Measurements from ENCODE around the gene DISC1. TPM values are rescaled to one million over a fixed set of nuclear protein-coding genes. Genes with fewer than 3 reads are reported as not detected.

Gene DISC1
- total RNA-seq, 1 donor from 2014 or later: 3.5 TPM

DNA sequence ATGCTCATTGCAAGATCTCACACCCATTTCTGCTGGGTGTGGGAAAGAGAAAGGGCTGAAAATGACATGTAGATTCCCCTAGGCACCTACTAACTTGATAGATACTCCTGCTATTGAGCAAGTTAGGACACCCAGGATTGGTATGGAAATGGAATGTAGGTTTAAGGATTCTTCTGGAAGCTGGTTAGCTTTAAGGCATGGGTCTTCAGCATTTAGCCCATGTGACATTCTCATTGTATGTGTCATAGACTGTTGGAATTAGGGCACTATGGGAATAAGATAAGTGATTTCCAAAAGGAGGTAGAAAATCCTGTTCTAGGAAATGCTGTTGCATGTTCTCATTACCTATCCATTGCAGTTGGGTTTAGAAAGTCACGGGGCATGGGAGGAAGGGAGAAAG lies 76.2 kb downstream of the DISC1 start:
- Histone ChIP-seq H3K27me3 (ENCODE audit: low read depth) (no peaks in the 10 kb centered on the region), H3K27ac (replicated peaks) (no peak overlapping the region), H3K36me3 (no peaks in the 10 kb centered on the region), H3K4me3 (no peak overlapping the region), H3K9me3 (replicated peaks) (no peaks in the 10 kb centered on the region), H3K4me1 (peaks cover 13% of the 10 kb centered on the region)
- TF ChIP-seq, protein P1, sequence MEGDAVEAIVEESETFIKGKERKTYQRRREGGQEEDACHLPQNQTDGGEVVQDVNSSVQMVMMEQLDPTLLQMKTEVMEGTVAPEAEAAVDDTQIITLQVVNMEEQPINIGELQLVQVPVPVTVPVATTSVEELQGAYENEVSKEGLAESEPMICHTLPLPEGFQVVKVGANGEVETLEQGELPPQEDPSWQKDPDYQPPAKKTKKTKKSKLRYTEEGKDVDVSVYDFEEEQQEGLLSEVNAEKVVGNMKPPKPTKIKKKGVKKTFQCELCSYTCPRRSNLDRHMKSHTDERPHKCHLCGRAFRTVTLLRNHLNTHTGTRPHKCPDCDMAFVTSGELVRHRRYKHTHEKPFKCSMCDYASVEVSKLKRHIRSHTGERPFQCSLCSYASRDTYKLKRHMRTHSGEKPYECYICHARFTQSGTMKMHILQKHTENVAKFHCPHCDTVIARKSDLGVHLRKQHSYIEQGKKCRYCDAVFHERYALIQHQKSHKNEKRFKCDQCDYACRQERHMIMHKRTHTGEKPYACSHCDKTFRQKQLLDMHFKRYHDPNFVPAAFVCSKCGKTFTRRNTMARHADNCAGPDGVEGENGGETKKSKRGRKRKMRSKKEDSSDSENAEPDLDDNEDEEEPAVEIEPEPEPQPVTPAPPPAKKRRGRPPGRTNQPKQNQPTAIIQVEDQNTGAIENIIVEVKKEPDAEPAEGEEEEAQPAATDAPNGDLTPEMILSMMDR (IDR thresholded peaks at IDR 0.05; ENCODE audit: borderline replicate concordance): no peak
- intact Hi-C loops (cut with micrococcal nuclease): no loop called here
- no peak for DNase-seq

DNA sequence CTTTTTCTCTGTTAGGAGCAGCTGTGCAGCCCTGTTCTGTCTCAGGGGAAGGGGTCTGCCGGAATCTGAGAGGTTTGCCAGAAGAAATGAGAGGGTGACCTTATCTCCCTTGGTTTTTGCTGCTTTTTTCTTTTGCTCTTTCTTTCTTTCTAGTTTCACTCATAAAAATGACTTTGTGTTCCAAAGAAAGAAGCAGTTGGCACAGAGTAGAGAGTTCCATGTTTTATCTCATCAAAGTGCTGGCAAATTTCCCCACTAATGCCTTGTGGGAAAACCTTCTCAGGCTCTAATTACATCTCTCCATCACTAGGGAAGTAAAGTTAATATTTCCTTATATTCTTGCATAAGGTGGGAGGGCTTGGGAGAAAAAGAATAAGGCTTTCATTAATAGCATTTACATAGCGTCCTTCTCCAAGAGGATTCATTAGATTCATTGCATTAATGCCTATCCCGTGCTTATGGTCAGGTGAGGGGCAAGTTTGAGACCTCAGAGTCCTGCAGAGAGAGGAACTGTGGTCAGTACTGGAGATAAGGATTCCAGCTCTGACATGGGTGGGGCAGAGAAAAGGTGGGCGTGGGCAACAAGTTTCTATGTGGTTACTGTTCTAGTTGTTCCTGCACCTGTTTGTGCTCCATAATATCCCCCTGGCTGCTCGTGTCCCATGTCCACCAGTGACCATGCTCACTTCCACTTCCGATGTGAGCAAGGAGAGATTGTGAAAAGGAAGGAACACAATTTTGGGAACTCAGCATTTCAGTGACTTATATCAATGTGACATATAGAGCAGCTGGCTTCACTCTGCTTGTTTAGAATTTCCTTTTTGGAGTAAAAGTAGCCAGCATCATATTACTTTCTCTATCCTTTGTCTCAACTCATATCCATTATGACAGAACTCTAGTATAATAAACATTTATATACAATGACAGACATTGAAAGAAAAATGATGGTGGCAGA lies 79.5 kb downstream of the DISC1 start:
- Histone ChIP-seq H3K27ac (replicated peaks) (no peak overlapping the region), H3K9me3 (replicated peaks) (no peaks in the 10 kb centered on the region), H3K27me3 (ENCODE audit: low read depth) (no peaks in the 10 kb centered on the region), H3K4me3 (no peak overlapping the region), H3K36me3 (no peaks in the 10 kb centered on the region), H3K4me1 (peaks cover 22% of the 10 kb centered on the region)
- TF ChIP-seq, protein P1 (IDR thresholded peaks at IDR 0.05; ENCODE audit: borderline replicate concordance): no peak
- intact Hi-C loops (cut with micrococcal nuclease): no loop called here
- no peak for DNase-seq

DNA sequence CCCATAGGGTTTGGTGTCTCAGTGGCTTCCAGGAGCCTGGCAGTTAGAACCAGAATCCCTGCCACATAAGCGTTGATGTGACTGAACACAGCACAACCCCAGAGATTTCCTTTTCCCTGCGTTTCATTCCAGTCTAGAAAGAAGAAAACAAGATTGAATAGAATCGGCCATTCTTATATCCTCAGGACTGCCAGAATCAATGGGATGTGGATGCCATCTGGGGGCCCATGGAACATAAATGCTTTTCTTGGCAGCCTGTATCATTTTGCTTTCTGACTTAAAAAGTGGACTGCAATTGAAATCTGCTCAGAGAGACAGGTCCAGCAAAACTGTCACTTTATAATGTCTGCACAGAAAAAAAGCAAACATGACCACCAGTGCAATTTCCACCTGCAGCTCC lies 80.3 kb downstream of the DISC1 start:
- Histone ChIP-seq H3K9me3 (replicated peaks) (no peaks in the 10 kb centered on the region), H3K27me3 (ENCODE audit: low read depth) (no peaks in the 10 kb centered on the region), H3K4me3 (no peak overlapping the region), H3K4me1 (peaks cover 22% of the 10 kb centered on the region), H3K36me3 (no peaks in the 10 kb centered on the region), H3K27ac (replicated peaks) (no peak overlapping the region)
- TF ChIP-seq, protein P1 (IDR thresholded peaks at IDR 0.05; ENCODE audit: borderline replicate concordance): no peak
- intact Hi-C loops (cut with micrococcal nuclease): no loop called here
- no peak for DNase-seq

DNA sequence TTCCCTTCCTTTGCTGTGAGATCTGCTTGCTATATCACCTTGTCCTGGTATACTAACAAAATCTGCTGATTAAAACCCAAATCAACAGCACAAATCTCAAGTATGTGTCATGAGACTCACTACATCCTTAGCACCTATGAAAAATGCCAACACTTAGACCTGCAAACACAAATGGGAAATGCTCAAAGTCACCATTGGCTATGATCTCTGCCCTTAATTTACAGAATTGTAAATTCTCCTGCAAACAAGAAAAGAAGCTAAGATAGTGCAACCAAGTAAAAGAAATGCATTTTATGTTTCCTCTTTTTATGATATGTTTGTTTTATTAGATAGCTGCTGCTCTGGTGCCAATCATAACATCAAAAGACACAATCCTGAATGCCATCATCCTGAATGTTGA lies 80.8 kb downstream of the DISC1 start:
- Histone ChIP-seq H3K27ac (replicated peaks) (no peak overlapping the region), H3K27me3 (ENCODE audit: low read depth) (no peaks in the 10 kb centered on the region), H3K36me3 (no peaks in the 10 kb centered on the region), H3K9me3 (replicated peaks) (no peaks in the 10 kb centered on the region), H3K4me1 (peaks cover 22% of the 10 kb centered on the region), H3K4me3 (no peak overlapping the region)
- TF ChIP-seq, protein P1 (IDR thresholded peaks at IDR 0.05; ENCODE audit: borderline replicate concordance): no peak
- intact Hi-C loops (cut with micrococcal nuclease): no loop called here
- DNase-seq: no peak

- Histone ChIP-seq H3K27me3 (ENCODE audit: low read depth) (no peaks in the 10 kb centered on the region), H3K27ac (replicated peaks) (no peak overlapping the region), H3K4me3 (no peak overlapping the region), H3K9me3 (replicated peaks) (peaks cover 8% of the 10 kb centered on the region), H3K4me1 (peaks cover 22% of the 10 kb centered on the region), H3K36me3 (no peaks in the 10 kb centered on the region)
- DNase-seq: no peak
- intact Hi-C loops (cut with micrococcal nuclease): no loop called here
- TF ChIP-seq, protein P1 (IDR thresholded peaks at IDR 0.05; ENCODE audit: borderline replicate concordance): no peak
These were observed 81.8 kb downstream of the DISC1 start for GRCh38 chr1:231708394-231708793.
